K562 (cell line): ENCODE measurements around the gene FCHO1. TPM values are rescaled to one million over a fixed set of nuclear protein-coding genes. Genes with fewer than 3 reads are reported as not detected.
A peak's percentile ranks its signal among the peaks of the same experiment; 100 is the strongest.

Experiments used
- ADNP ChIP-seq: fragments of 200-800 bp; sonication (Bioruptor generic); IDR thresholded peaks from 2 replicates; pipeline ENCODE4 v1.6.1; 2016; ENCODE audit warnings: missing genetic modification characterization, missing compliant biosample characterization
- BRCA1 ChIP-seq, 2 experiments: fragments of 450-650 bp in 1 of 2; sonication (generic) in 1 of 2; formaldehyde crosslinking in 1 of 2; IDR thresholded peaks; 2 replicates each; pipeline versions ENCODE4 v1.5.0 to v1.6.1; 2017 to 2020; ENCODE audit warnings: mild to moderate bottlenecking in 1 of 2, missing genetic modification reagents in 1 of 2
- CBFA2T3 ChIP-seq: fragments of 450-650 bp; IDR thresholded peaks from 2 replicates; pipeline ENCODE4 v1.6.1; 2017
- CHCHD3 ChIP-seq: fragments of 250-450 bp; sonication (Bioruptor Pico); IDR thresholded peaks from 2 replicates; pipeline ENCODE4 v2.1.2; 2022; ENCODE audit warnings: mild to moderate bottlenecking
- HNRNPH1 ChIP-seq: fragments of 200-400 bp; formaldehyde crosslinking; optimal IDR thresholded peaks from 2 replicates; pipeline ENCODE3; 2017; ENCODE audit warnings: low read depth, mild to moderate bottlenecking, low read length, moderate library complexity
- MTA2 ChIP-seq: fragments of 450-650 bp; IDR thresholded peaks from 2 replicates; pipeline ENCODE4 v1.6.1; 2016; ENCODE audit warnings: low read depth
- NCOA4 ChIP-seq: fragments of 450-650 bp; IDR thresholded peaks from 2 replicates; pipeline ENCODE4 v1.6.1; 2018; ENCODE audit warnings: mild to moderate bottlenecking; ENCODE audit not compliant: partially characterized antibody
- NRF1 ChIP-seq, 2 experiments: fragments of 450-650 bp; IDR thresholded peaks in 1 of 2; conservative IDR thresholded peaks in 1 of 2; 2 replicates each; pipeline ENCODE4 v1.6.1; 2014; ENCODE audit warnings: mild to moderate bottlenecking in 2 of 2
- PATZ1 ChIP-seq: fragments of 250-450 bp; sonication (Bioruptor Pico); IDR thresholded peaks from 2 replicates; pipeline ENCODE4 v1.5.0; 2020; ENCODE audit warnings: mild to moderate bottlenecking, borderline replicate concordance
- REST ChIP-seq, 2 experiments: fragments of 450-650 bp; formaldehyde crosslinking in 1 of 2; IDR thresholded peaks; 2 replicates each; pipeline versions ENCODE4 v1.4.0 to v1.6.1; 2014 to 2020; ENCODE audit warnings: mild to moderate bottlenecking in 2 of 2, borderline replicate concordance in 1 of 2, low read depth in 1 of 2
- RUNX1 ChIP-seq: sonication (generic); IDR thresholded peaks from 2 replicates; pipeline ENCODE4 v1.6.1; 2016; ENCODE audit warnings: antibody characterized with exemption, low read depth
- WHSC1 ChIP-seq: IDR thresholded peaks from one replicate; pipeline ENCODE4 v1.6.1; 2012; ENCODE audit warnings: low read length, control low read depth, inconsistent platforms
- ZBTB1 ChIP-seq: sonication (generic); formaldehyde crosslinking; IDR thresholded peaks from 2 replicates; pipeline ENCODE4 v1.8.1; 2023; ENCODE audit warnings: missing genetic modification reagents, low read depth, mild to moderate bottlenecking, borderline replicate concordance
- polyA plus RNA-seq, 8 experiments: library from polyadenylated mRNA; depleted of rRNA in 4 of 8; stranded (reverse) in 5 of 8; unstranded in 3 of 8; fragments of >200 nt; fragmentation: Nextera tagmentation in 2 of 8; fragmentation: Illumina TruSeq in 1 of 8; extraction: Ambion mirVana in 2 of 8; extraction: Trizol in 1 of 8; gene quantifications; 2 replicates each; pipeline versions ENCODE4 v1.2.1 to v1.2.3, GENCODE V29; 2011 to 2014; ENCODE audit warnings: inconsistent platforms in 1 of 8, missing spikeins in 1 of 8
- total RNA-seq, 7 experiments: library from RNA; depleted of rRNA in 6 of 7; stranded (reverse); fragments of >200 nt in 6 of 7; fragmentation: Illumina TruSeq in 2 of 7; extraction: Trizol in 2 of 7; gene quantifications; 2 replicates each; pipeline versions ENCODE4 v1.2.1 to v1.2.3, GENCODE V29; 2011 to 2021; ENCODE audit warnings: low replicate concordance in 1 of 7
- TF ChIP-seq, protein P1 (sequence below): sonication (generic); formaldehyde crosslinking; IDR thresholded peaks from 2 replicates; pipeline ENCODE4 v1.8.1; 2022; ENCODE audit warnings: missing genetic modification reagents

FCHO1 gene
- total and polyA plus RNA-seq, 9 of the 15 experiments (the other 6 are each of a cell fraction or from before 2014, with no cell fraction given) = 0.21 to 58.9 (median 18.3) TPM

GRCh38 chr19:17802137-17802858 lies 51.0 kb downstream of the FCHO1 start (continued):
- TF ChIP-seq, protein P1, sequence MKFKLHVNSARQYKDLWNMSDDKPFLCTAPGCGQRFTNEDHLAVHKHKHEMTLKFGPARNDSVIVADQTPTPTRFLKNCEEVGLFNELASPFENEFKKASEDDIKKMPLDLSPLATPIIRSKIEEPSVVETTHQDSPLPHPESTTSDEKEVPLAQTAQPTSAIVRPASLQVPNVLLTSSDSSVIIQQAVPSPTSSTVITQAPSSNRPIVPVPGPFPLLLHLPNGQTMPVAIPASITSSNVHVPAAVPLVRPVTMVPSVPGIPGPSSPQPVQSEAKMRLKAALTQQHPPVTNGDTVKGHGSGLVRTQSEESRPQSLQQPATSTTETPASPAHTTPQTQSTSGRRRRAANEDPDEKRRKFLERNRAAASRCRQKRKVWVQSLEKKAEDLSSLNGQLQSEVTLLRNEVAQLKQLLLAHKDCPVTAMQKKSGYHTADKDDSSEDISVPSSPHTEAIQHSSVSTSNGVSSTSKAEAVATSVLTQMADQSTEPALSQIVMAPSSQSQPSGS (CRISPR knock-in tag) = no peak
- TF ChIP-seq ADNP (tag) (no peak), CHCHD3 (CRISPR knock-in tag) (no peak), HNRNPH1 (no peak), NCOA4 (no peak), BRCA1 (IDR thresholded peaks at IDR 0.05) (no peak), BRCA1 (CRISPR knock-in tag; IDR thresholded peaks at IDR 0.05) (no peak), MTA2 (no peak), WHSC1 (no peak), PATZ1 (CRISPR knock-in tag) (no peak), CBFA2T3 (peak; percentile 43; the same call in 1 of the 2 replicates), ZBTB1 (no peak), NRF1 (conservative IDR thresholded peaks at IDR 0.05 in 1 of 2, IDR thresholded peaks at IDR 0.05 in 1 of 2) (no peak), RUNX1 (no peak), REST (IDR thresholded peaks at IDR 0.05; ENCODE audit: borderline replicate concordance) (no peak), REST (CRISPR knock-in tag; IDR thresholded peaks at IDR 0.05; ENCODE audit: low read depth) (no peak)
